Ovary (tissue), 9 donors: Measurements from ENCODE around the gene BTBD9. TPM values are rescaled to one million over a fixed set of nuclear protein-coding genes. Genes with fewer than 3 reads are reported as not detected.

Experiments used
- DNase-seq, 5 donors: peaks; one replicate each; pipeline ENCODE4 v3.0.0-alpha.2; 2019 to 2020
- H3K27ac ChIP-seq, 2 donors: fragments of 200-600 bp; one replicate each; pipeline versions ENCODE4 v1.5.1 to v1.8.0; 2019 to 2022
- H3K27me3 ChIP-seq: fragments of 200-600 bp; one replicate; pipeline ENCODE4 v1.8.0; 2022
- H3K36me3 ChIP-seq: fragments of 200-600 bp; sonication (generic); one replicate; pipeline ENCODE4 v1.5.1; 2019
- H3K4me1 ChIP-seq: one replicate; pipeline ENCODE4 v1.8.1; 2013; ENCODE audit warnings: mild to moderate bottlenecking, moderate library complexity; ENCODE audit not compliant: insufficient read depth
- H3K4me3 ChIP-seq: fragments of 200-600 bp; sonication (generic); one replicate; pipeline ENCODE4 v1.5.1; 2017
- H3K9me3 ChIP-seq, 2 donors: fragments of 200-600 bp in 1 of 2; sonication (generic) in 1 of 2; one replicate each; pipeline versions ENCODE4 v1.5.1 to v1.8.1; 2013 to 2019; ENCODE audit warnings: mild to moderate bottlenecking in 1 of 2, moderate library complexity in 1 of 2
- CTCF ChIP-seq, 3 donors: fragments of 450-650 bp in 2 of 3; fragments of 200-600 bp in 1 of 3; IDR thresholded peaks; one replicate each; pipeline versions ENCODE4 v1.5.1 to v1.8.0; 2016 to 2022; ENCODE audit warnings: antibody characterized with exemption in 3 of 3, mild to moderate bottlenecking in 1 of 3
- EP300 ChIP-seq: sonication (generic); formaldehyde crosslinking; IDR thresholded peaks from one replicate; pipeline ENCODE4 v1.6.1; 2017; ENCODE audit warnings: antibody characterized with exemption
- POLR2A ChIP-seq: fragments of 450-650 bp; IDR thresholded peaks from one replicate; pipeline ENCODE4 v1.6.1; 2017; ENCODE audit warnings: antibody characterized with exemption, mild to moderate bottlenecking, moderate library complexity
- WGBS, 3 donors: extraction: QIAGEN DNeasy Blood & Tissue Kit in 1 of 3; methylation state at CpG; one replicate each; pipeline versions ENCODE4 v1.1.5 to v1.1.7; 2013 to 2017; 5-methylcytosine and 5-hydroxymethylcytosine counted together
- intact Hi-C, 4 donors: fragments of 100-400 bp; cut with DNase I; formaldehyde crosslinking; loops; one replicate each; pipeline versions ENCODE4 v1.11.0 to v1.15.1; 2022 to 2023
- polyA plus RNA-seq, 2 donors: library from polyadenylated mRNA; stranded (reverse); fragments of 200-250 nt in 1 of 2; fragments of 350-450 nt in 1 of 2; fragmentation: Illumina TruSeq in 1 of 2; extraction: RNeasy Lipid Tissue Mini Kit (QIAGEN cat#74804) in 1 of 2; gene quantifications; one replicate each; pipeline ENCODE4 v1.2.3, GENCODE V29; 2013 to 2014
- total RNA-seq, 7 donors: library from RNA; depleted of rRNA in 2 of 7; stranded (reverse); fragments of >200 nt in 2 of 7; fragmentation: NEBNext Ultra II Directional in 3 of 7; extraction: Animal tissue kit (Norgen Biotek cat#: 25700) in 3 of 7; gene quantifications; one replicate each; pipeline versions ENCODE4 v1.1.0 to v1.2.4, GENCODE V29; 2016 to 2023
- donor health status: DM: no; HTN: no; CAD: no; lungs with moderate emphysema.
- donor health status: DM: no; HTN: no; CAD: no.
- donor health status: Bipolar disorder and iron deficiency.
- donor health status: DM: yes; HTN: yes; CAD: no.
- donor health status: DM: no; HTN: no; CAD: no.
- donor health status: DM: yes; HTN: yes; CAD: no.

The BTBD9 gene
- total and polyA plus RNA-seq, 9 donors: 7.2 to 28.8 (median 21.0) TPM

DNA sequence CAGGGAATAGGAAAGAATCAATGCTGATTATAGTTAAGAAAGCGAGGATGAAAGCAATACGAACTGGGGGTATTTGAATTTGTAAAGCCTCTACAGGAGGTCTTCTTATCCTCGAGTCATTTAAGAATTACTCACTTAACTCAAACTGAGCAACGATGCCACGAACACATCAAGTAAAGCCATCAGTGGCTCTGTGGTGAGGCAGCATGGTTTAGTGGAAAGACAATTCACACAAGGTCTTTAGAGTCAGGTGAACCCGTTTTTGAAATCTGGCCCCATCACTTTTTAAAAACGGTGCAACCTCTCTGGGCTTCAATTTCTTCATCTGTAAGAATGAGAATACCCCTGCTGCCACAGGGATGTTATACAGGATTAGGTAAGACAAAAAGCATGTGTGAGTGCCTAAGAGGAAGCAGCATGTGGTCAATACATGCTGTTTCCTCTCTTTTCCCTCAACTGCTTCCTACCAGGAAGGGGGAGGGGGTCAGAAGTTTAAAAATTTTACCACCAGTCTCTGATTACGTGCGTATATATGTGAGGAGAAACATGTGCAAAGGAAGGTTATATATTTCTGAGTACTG lies 162.0 kb downstream of the BTBD9 start:
- H3K27me3 ChIP-seq: no peaks in the 10 kb centered on the region
- H3K9me3 ChIP-seq: no peaks in the 10 kb centered on the region
- intact Hi-C loops: no loop called here
- TF ChIP-seq CTCF (IDR thresholded peaks at IDR 0.05) (no peak), POLR2A (no peak), EP300 (no peak)
- no peaks in the 10 kb centered on the region for H3K4me1 ChIP-seq
- H3K36me3 ChIP-seq: no peaks in the 10 kb centered on the region
- DNase-seq: no peak
- no peak overlapping the region for H3K4me3 ChIP-seq
- no peak overlapping the region for H3K27ac ChIP-seq
- WGBS, 3 donors: 71 to 83% (median 82%) methylated on average over 9 of the region's 9 CpGs

- Histone ChIP-seq H3K4me1 (no peaks in the 10 kb centered on the region), H3K9me3 (no peaks in the 10 kb centered on the region), H3K27ac (no peak overlapping the region), H3K36me3 (no peaks in the 10 kb centered on the region), H3K4me3 (no peak overlapping the region), H3K27me3 (no peaks in the 10 kb centered on the region)
- TF ChIP-seq POLR2A (no peak), EP300 (no peak), CTCF (IDR thresholded peaks at IDR 0.05) (no peak)
- intact Hi-C loops: no loop called here
- WGBS, 3 donors: 95 to 100% (median 98%) methylated on average over 1 of the region's 1 CpG
- DNase-seq: no peak
These were observed 162.8 kb downstream of the BTBD9 start for GRCh38 chr6:38476888-38477287.

DNA sequence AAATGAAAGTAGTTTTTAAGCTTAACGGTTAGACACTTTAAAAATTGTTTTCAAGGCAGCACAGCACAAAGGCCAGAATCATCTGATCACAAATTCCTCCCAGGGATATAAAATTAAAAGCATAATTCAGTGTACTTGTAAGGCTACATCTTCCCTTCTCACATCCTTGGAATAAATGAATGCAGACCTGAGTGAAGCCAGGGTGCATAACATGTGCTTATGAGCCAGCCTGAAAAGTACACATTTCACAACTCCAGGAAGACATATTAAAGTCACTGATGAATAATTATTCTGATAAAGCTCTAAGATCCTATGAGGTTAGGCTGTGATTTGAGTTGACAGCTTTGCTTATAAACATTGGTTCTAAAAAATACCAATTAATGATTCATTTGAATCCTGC lies 163.6 kb downstream of the BTBD9 start:
- TF ChIP-seq POLR2A (no peak), CTCF (IDR thresholded peaks at IDR 0.05) (no peak), EP300 (no peak)
- Histone ChIP-seq H3K9me3 (no peaks in the 10 kb centered on the region), H3K4me1 (no peaks in the 10 kb centered on the region), H3K4me3 (no peak overlapping the region), H3K27me3 (no peaks in the 10 kb centered on the region), H3K36me3 (no peaks in the 10 kb centered on the region), H3K27ac (no peak overlapping the region)
- 66 to 89% (median 85%) methylated on average over 1 of the region's 1 CpG for WGBS, 3 donors
- DNase-seq: no peak
- intact Hi-C loops: no loop called here

GRCh38 chr6:38470548-38470947 lies 169.2 kb downstream of the BTBD9 start:
- H3K27ac ChIP-seq: no peak overlapping the region
- H3K4me3 ChIP-seq: no peak overlapping the region
- no peaks in the 10 kb centered on the region for H3K4me1 ChIP-seq
- H3K27me3 ChIP-seq: no peaks in the 10 kb centered on the region
- H3K9me3 ChIP-seq: no peaks in the 10 kb centered on the region
- H3K36me3 ChIP-seq: no peaks in the 10 kb centered on the region
- DNase-seq: no peak
- TF ChIP-seq POLR2A: no peak
- WGBS, 3 donors: 96 to 97% (median 96%) methylated on average over 3 of the region's 3 CpGs
- intact Hi-C loops: no loop called here

DNA sequence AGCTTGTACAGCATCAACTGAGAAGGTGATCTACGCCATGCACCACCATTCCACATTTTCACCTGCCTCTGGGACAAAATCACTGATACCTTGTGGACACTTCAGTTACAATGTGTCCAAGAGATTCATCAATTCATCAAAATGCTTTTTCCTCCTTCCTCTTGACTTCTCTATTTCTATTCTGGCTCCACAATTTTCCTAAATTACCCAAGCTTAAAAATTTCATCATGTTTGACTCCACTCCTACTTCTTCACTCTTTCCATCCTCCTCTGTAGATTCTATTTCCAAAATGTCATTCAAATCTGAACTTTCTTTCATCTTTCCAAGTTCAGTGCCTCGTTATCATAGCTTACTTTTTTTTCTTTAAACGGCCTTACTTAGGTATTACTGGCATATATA lies 172.2 kb downstream of the BTBD9 start:
- no peak for DNase-seq
- no peak for TF ChIP-seq POLR2A
- TF ChIP-seq EP300: no peak
- TF ChIP-seq CTCF (IDR thresholded peaks at IDR 0.05): no peak
- H3K4me1 ChIP-seq: no peaks in the 10 kb centered on the region
- H3K9me3 ChIP-seq: no peaks in the 10 kb centered on the region
- WGBS, 3 donors: 69 to 84% (median 84%) methylated on average over 3 of the region's 3 CpGs
- H3K36me3 ChIP-seq: no peaks in the 10 kb centered on the region
- no peak overlapping the region for H3K27ac ChIP-seq
- H3K27me3 ChIP-seq: no peaks in the 10 kb centered on the region
- intact Hi-C loops: no loop called here
- H3K4me3 ChIP-seq: no peak overlapping the region
